Natural killer cell (primary cell): Measurements from ENCODE around the gene TP53TG3D. TPM values are rescaled to one million over a fixed set of nuclear protein-coding genes. Genes with fewer than 3 reads are reported as not detected.
A peak's percentile ranks its signal among the peaks of the same experiment; 100 is the strongest.
"Not testable (repeated sequence)": the region's sequence is repeated elsewhere in the genome, so short reads cannot be mapped to it uniquely, and the experiment has no call there.

Experiments used
- ATAC-seq, 3 donors: fragments of 150-1000 bp in 2 of 3; fragments of 200-7000 bp in 1 of 3; cut with Tn5 transposase; 1 replicate in 1 of 3; 2 replicates in 2 of 3; pipeline ENCODE4 v1.10.0; 2021; ENCODE audit warnings: mild to moderate bottlenecking in 2 of 3, moderate library complexity in 2 of 3
- DNase-seq, 2 donors: peaks; one replicate each; pipeline versions ENCODE4 v3.0.0 to v3.0.0-alpha.2; 2013 to 2021; ENCODE audit warnings: mixed read lengths in 1 of 2
- H3K27ac ChIP-seq: one replicate; pipeline ENCODE4 v1.5.1; 2013; ENCODE audit warnings: mild to moderate bottlenecking, low read length
- H3K27me3 ChIP-seq: one replicate; pipeline ENCODE4 v1.6.1; 2013; ENCODE audit warnings: low read length; ENCODE audit not compliant: control insufficient read depth, insufficient read depth
- H3K36me3 ChIP-seq: one replicate; pipeline ENCODE4 v1.6.1; 2013; ENCODE audit warnings: low read length; ENCODE audit not compliant: control insufficient read depth, insufficient read depth
- H3K4me1 ChIP-seq: one replicate; pipeline ENCODE4 v1.6.1; 2013; ENCODE audit warnings: low read length; ENCODE audit not compliant: control insufficient read depth, insufficient read depth
- H3K4me3 ChIP-seq: one replicate; pipeline ENCODE4 v1.5.1; 2013; ENCODE audit warnings: low read length
- H3K9me3 ChIP-seq: one replicate; pipeline ENCODE4 v1.6.1; 2013; ENCODE audit warnings: low read length; ENCODE audit not compliant: control insufficient read depth, insufficient read depth
- H3K27ac Mint-ChIP-seq, 2 donors: one replicate each; pipeline ENCODE4 v1.8.0; 2022; ENCODE audit warnings: mild to moderate bottlenecking in 2 of 2, mixed read lengths in 2 of 2, moderate library complexity in 1 of 2
- H3K27me3 Mint-ChIP-seq, 2 donors: one replicate each; pipeline ENCODE4 v1.8.0; 2022; ENCODE audit warnings: low read depth in 2 of 2, mixed read lengths in 2 of 2
- H3K36me3 Mint-ChIP-seq: one replicate; pipeline ENCODE4 v1.8.0; 2022; ENCODE audit warnings: mixed read lengths
- H3K4me1 Mint-ChIP-seq, 2 donors: one replicate each; pipeline ENCODE4 v1.8.0; 2022; ENCODE audit warnings: mixed read lengths in 2 of 2
- H3K4me3 Mint-ChIP-seq: one replicate; pipeline ENCODE4 v1.8.0; 2022; ENCODE audit warnings: mild to moderate bottlenecking, moderate library complexity, mixed read lengths
- H3K9me3 Mint-ChIP-seq, 2 donors: one replicate each; pipeline ENCODE4 v1.8.0; 2022; ENCODE audit warnings: mixed read lengths in 2 of 2
- WGBS: methylation state at CpG from one replicate; pipeline ENCODE4 v1.1.7; 2013; ENCODE audit warnings: missing lambda C conversion rate; ENCODE audit not compliant: insufficient coverage; 5-methylcytosine and 5-hydroxymethylcytosine counted together
- intact Hi-C: fragments of 100-400 bp; cut with micrococcal nuclease; formaldehyde crosslinking; loops from one replicate; pipeline ENCODE4 v1.14.2; 2022
- total RNA-seq, 4 donors: library from RNA; stranded (reverse); fragments of 120-200 nt in 1 of 4; gene quantifications; one replicate each; pipeline versions ENCODE4 v1.2.3 to v1.2.4, GENCODE V29; 2013 to 2022

TP53TG3D gene
- total RNA-seq, 3 donors from 2014 or later (not counting 1 experiment from before 2014, with no cell fraction given), result 0.56 TPM; not detected in 2

DNA sequence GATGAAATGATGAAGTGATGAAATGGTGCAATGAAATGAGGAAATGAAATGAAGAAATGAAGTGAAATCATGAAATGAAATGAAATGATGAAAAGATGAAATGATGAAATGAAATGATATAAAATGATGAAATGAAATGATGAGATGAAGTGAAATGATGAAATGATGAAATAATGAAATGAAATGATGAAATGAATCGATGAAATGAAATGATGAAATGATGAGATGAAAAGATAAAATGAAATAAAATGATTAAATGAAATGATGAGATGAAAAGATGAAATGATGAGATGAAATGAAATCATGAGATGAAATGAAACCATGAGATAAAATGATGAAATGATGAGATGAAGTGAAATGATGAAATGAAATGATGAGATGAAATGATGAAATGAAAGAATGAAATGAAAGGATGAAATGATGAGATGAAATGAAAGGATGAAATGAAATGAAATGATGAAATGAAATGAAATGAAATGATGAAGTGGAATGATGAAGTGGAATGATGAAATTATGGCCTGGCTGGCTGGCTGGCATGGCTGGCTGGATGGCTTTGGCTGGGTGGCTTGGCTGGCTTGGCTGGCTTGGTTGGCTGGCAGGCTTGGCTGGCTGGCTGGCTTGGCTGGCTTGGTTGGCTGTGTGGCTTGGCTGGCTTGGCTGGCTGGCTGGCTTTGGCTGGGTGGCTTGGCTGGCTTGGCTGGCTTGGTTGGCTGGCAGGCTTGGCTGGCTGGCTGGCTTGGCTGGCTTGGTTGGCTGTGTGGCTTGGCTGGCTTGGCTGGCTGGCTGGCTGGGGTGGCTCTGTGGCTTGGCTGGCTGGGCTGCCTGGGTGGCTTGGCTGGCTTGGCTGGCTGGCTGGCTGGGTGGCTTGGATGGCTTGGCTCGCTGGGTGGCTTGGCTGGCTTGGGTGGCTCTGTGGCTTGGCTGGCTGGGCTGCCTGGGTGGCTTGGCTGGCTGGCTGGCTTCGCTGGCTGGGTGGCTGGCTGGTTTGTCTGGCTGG lies 32.0 kb downstream of the TP53TG3D start:
- H3K27me3 ChIP-seq, H3K27ac ChIP-seq, H3K4me1 ChIP-seq, H3K27me3 Mint-ChIP-seq, ATAC-seq, H3K4me3 Mint-ChIP-seq, H3K9me3 ChIP-seq, DNase-seq, intact Hi-C loops, H3K27ac Mint-ChIP-seq, H3K4me1 Mint-ChIP-seq, H3K9me3 Mint-ChIP-seq, H3K4me3 ChIP-seq, H3K36me3 Mint-ChIP-seq, H3K36me3 ChIP-seq: not testable (repeated sequence)
- WGBS, result 72% methylated on average over 3 of the region's 3 CpGs

DNA sequence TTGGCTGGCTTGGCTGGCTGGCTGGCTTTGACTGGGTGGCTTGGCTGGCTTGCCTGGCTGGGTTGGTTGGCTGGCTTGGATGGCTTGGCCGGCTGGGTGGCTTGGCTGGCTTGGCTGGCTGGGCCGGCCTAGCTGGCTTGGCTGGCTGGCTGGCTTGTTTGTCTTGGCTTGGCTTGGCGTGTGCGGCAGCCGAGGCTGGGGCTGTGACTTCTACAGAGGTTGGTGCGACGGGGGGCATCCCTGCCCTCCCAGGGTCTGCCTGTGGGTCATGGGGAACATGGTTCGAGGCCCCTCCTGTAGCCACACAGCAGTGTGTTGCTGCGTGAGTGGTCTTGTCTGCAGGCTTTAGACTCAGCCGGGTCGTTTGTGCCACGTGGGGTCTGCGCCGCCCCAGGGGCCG lies 33.1 kb downstream of the TP53TG3D start:
- intact Hi-C loops, H3K9me3 Mint-ChIP-seq, H3K27ac Mint-ChIP-seq, DNase-seq, H3K4me3 ChIP-seq, H3K4me1 ChIP-seq, H3K27me3 ChIP-seq, H3K36me3 Mint-ChIP-seq, H3K9me3 ChIP-seq, H3K36me3 ChIP-seq, H3K27me3 Mint-ChIP-seq, H3K4me1 Mint-ChIP-seq, H3K4me3 Mint-ChIP-seq, H3K27ac ChIP-seq: not testable (repeated sequence)
- peak in 1 of 3 donors; percentile 27 for ATAC-seq
- WGBS, result 100% methylated on average over 5 of the region's 15 CpGs

GRCh38 chr16:32287743-32288142 lies 34.7 kb downstream of the TP53TG3D start:
- H3K36me3 ChIP-seq, H3K4me1 ChIP-seq, H3K27me3 ChIP-seq, DNase-seq, H3K36me3 Mint-ChIP-seq, H3K9me3 ChIP-seq, H3K4me3 ChIP-seq, H3K27me3 Mint-ChIP-seq, ATAC-seq, intact Hi-C loops, H3K27ac ChIP-seq, H3K27ac Mint-ChIP-seq, H3K9me3 Mint-ChIP-seq, H3K4me3 Mint-ChIP-seq, H3K4me1 Mint-ChIP-seq: not testable (repeated sequence)
- WGBS, result 85% methylated on average over 6 of the region's 15 CpGs

DNA sequence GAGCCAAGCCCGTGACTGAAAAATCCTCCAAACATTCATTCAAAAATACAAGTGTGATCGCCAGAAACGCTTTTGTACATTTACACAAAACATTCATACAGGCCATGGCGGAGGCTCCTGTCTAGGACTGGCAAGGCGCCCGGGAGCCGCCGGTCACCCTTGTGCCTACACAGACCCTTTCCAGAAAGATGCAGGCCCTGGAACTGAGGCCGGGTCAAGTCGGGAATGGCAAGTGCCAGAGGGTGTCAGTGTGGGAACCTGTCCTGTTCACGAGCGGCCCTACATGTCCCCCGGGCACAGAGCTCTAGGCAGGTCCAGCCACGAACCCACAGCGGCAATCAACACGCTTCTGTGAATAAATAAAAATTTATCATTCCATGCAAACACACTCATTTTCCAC lies 36.1 kb downstream of the TP53TG3D start:
- intact Hi-C loops, H3K4me1 ChIP-seq, H3K27ac ChIP-seq, H3K27me3 Mint-ChIP-seq, H3K4me1 Mint-ChIP-seq, H3K9me3 ChIP-seq, DNase-seq, H3K9me3 Mint-ChIP-seq, H3K27me3 ChIP-seq, H3K36me3 Mint-ChIP-seq, H3K27ac Mint-ChIP-seq, ATAC-seq, H3K4me3 ChIP-seq, H3K36me3 ChIP-seq, H3K4me3 Mint-ChIP-seq: not testable (repeated sequence)
- WGBS, result 92% methylated on average over 2 of the region's 16 CpGs

GRCh38 chr16:32302776-32303175 lies 49.7 kb downstream of the TP53TG3D start:
- H3K4me1 ChIP-seq, intact Hi-C loops, H3K27ac ChIP-seq, H3K4me3 ChIP-seq, DNase-seq, H3K27ac Mint-ChIP-seq, ATAC-seq, H3K27me3 ChIP-seq, H3K36me3 Mint-ChIP-seq, H3K4me3 Mint-ChIP-seq, H3K4me1 Mint-ChIP-seq, H3K9me3 ChIP-seq, H3K27me3 Mint-ChIP-seq, H3K36me3 ChIP-seq, H3K9me3 Mint-ChIP-seq: not testable (repeated sequence)
- WGBS, result no CpG with 5 or more reads among the region's 4 CpGs
